A549 (cell line): Measurements from ENCODE around the gene ANXA5.

Source experiments
- CEBPB ChIP-seq, 2 experiments: fragments of >200 bp in 1 of 2; sonication (Bioruptor Twin) in 1 of 2; formaldehyde crosslinking in 1 of 2; IDR thresholded peaks; 2 replicates each; pipeline ENCODE4 v1.6.1; 2012 to 2016
- CHD2 ChIP-seq: fragments of 150-350 bp; IDR thresholded peaks from 2 replicates; pipeline ENCODE4 v1.6.1; 2014; ENCODE audit warnings: low read length; ENCODE audit not compliant: partially characterized antibody
- CTCF ChIP-seq: fragments of >200 bp; sonication (Bioruptor Twin); formaldehyde crosslinking; IDR thresholded peaks from 3 replicates; pipeline ENCODE4 v1.5.1; 2016
- MYC ChIP-seq: IDR thresholded peaks from 2 replicates; pipeline ENCODE4 v1.6.1; 2012; ENCODE audit warnings: mild to moderate bottlenecking, inconsistent platforms, low read length, improper control_type of control experiment, borderline replicate concordance
- RFX5 ChIP-seq: fragments of 450-650 bp; IDR thresholded peaks from 2 replicates; pipeline ENCODE4 v1.7.1; 2014; ENCODE audit warnings: antibody characterized with exemption, mild to moderate bottlenecking, moderate library complexity

GRCh38 chr4:121685257-121685656 is 11.5 kb downstream of the ANXA5 start:
- TF ChIP-seq CHD2 (no peak), CEBPB (IDR thresholded peaks at IDR 0.05) (no peak), MYC (no peak), RFX5 (no peak), CTCF (no peak)
